Activated CD8-positive, alpha-beta memory T cell treated with anti-CD3 and anti-CD28 coated beads for 36 hours (primary cell): ENCODE data around the gene CXCL14. TPM values are rescaled to one million over a fixed set of nuclear protein-coding genes. Genes with fewer than 3 reads are reported as not detected.
"Not testable (repeated sequence)": the region's sequence is repeated elsewhere in the genome, so short reads cannot be mapped to it uniquely, and the experiment has no call there.

Experiments
- CTCF ChIA-PET: fragments of 350-600 bp; sonication (Branson Sonifier 250); formaldehyde crosslinking; loops from one replicate; lab custom pipeline; 2021; ENCODE audit warnings: antibody characterized with exemption; lab: Charles Lee
- POLR2A ChIA-PET: fragments of 350-600 bp; sonication (Branson Sonifier 250); formaldehyde crosslinking; loops from one replicate; lab custom pipeline; 2021; ENCODE audit warnings: antibody characterized with exemption; lab: Charles Lee
- total RNA-seq, 2 experiments: library from RNA; stranded (reverse); gene quantifications; one replicate each; pipeline ENCODE4 v1.2.3, GENCODE V29; 2021

CXCL14 gene
- total RNA-seq, 2 experiments from 2014 or later, result not detected

GRCh38 chr5:135534609-135535419 lies 44.0 kb downstream of the CXCL14 start:
- POLR2A ChIA-PET, result no interaction called here
- CTCF ChIA-PET, result no interaction called here

GRCh38 chr5:135533794-135534193 lies 45.0 kb downstream of the CXCL14 start:
- CTCF ChIA-PET, result no interaction called here

GRCh38 chr5:135533334-135533733 lies 45.5 kb downstream of the CXCL14 start:
- POLR2A ChIA-PET, result no interaction called here

More at GRCh38 chr5:135533794-135534193, 45.0 kb downstream of the CXCL14 start:
- POLR2A ChIA-PET, result no interaction called here

GRCh38 chr5:135529576-135529975 lies 49.2 kb downstream of the CXCL14 start:
- CTCF ChIA-PET, POLR2A ChIA-PET: not testable (repeated sequence)

More at GRCh38 chr5:135533334-135533733, 45.5 kb downstream of the CXCL14 start:
- CTCF ChIA-PET, result no interaction called here

GRCh38 chr5:135526924-135527323 lies 51.9 kb downstream of the CXCL14 start:
- ChIA-PET CTCF (no interaction called here), POLR2A (no interaction called here)

GRCh38 chr5:135521964-135522363 lies 56.8 kb downstream of the CXCL14 start:
- POLR2A ChIA-PET, result no interaction called here
- CTCF ChIA-PET, result interaction anchor here (1.3 to 1.7 kb wide), 2 partner anchors 13 to 56 kb away, joined by 3 to 4 read pairs; no protein-coding TSS in a partner anchor

Other genes starting within 250 kb of the CXCL14 start
- gene MACROH2A1, start 179.8 kb downstream of the CXCL14 start, total RNA-seq, result 100 to 1,000 TPM; 198 to 201 TPM
- gene DCANP1, start 131.6 kb downstream of the CXCL14 start, total RNA-seq, result not detected
- not detected for gene TIFAB, start 126.6 kb downstream of the CXCL14 start, total RNA-seq
- not detected for gene NEUROG1, start 43.0 kb downstream of the CXCL14 start, total RNA-seq